Measurements from ENCODE around the gene CSF3. TPM values are rescaled to one million over a fixed set of nuclear protein-coding genes. Genes with fewer than 3 reads are reported as not detected.
A peak's percentile ranks its signal among the peaks of the same experiment; 100 is the strongest.

The CSF3 gene
- total RNA-seq, 1 experiment from 2014 or later, result not detected

- Histone ChIP-seq H3K9me3 (ENCODE audit: control insufficient read depth in 1 of 2, insufficient read depth in 1 of 2, low read depth in 1 of 2, low read length in 2 of 2) (no peaks in the 10 kb centered on the region), H3K9ac (ENCODE audit: low read length) (0 out of 2 replicates have a peak overlapping the region, but pooled peaks have one; percentile 98), H2AFZ (ENCODE audit: low read depth, low read length, poor library complexity, severe bottlenecking) (peak overlapping the region; percentile 5), H3K9me2 (ENCODE audit: insufficient read depth) (no peaks in the 10 kb centered on the region), H3K27me3 (ENCODE audit: insufficient read depth, low read length) (no peaks in the 10 kb centered on the region), H3K4me3 (replicated peaks in 1 of 2; ENCODE audit: low read depth in 1 of 2, low read length in 2 of 2) (peak overlapping the region in 1 of 2 experiments; percentile 52; a peak in 1 of 4 replicates), H3K36me3 (ENCODE audit: control insufficient read depth in 1 of 2, insufficient read depth in 2 of 2, low read length in 2 of 2) (peaks cover 0 to 5% of the 10 kb centered on the region in 2 experiments; a peak in 1 of 4 replicates), H3K79me2 (ENCODE audit: insufficient read depth, low read length) (peaks cover 34% of the 10 kb centered on the region), H3K4me2 (ENCODE audit: low read length) (peak overlapping the region; percentile 96), H4K20me1 (ENCODE audit: insufficient read depth) (peaks cover 15% of the 10 kb centered on the region; the same call in 1 of the 2 replicates), H3K4me1 (ENCODE audit: control insufficient read depth in 1 of 2, insufficient read depth in 2 of 2, low read length in 2 of 2) (peaks cover 13 to 25% of the 10 kb centered on the region in 2 experiments; a peak in 3 of 4 replicates), H3K27ac (ENCODE audit: low read depth, low read length) (no peak overlapping the region)
- ChIA-PET POLR2A (no interaction called here), CTCF (interaction anchor here (0.8 kb wide), 1 partner anchor 106 kb away, joined by 5 read pairs; no protein-coding TSS in a partner anchor), RAD21 (ENCODE audit: low non-redundant PET in 1 of 2, low total read pairs in 2 of 2, uncharacterized antibody in 2 of 2, unreplicated experiment in 2 of 2) (no interaction called here)
- intact Hi-C loops (cut with micrococcal nuclease), result no loop called here
- BruUV-seq (replicated peaks), result no TSS peak
- ATAC-seq, result no peak
- no peak for TF ChIP-seq SRF (IDR thresholded peaks at IDR 0.05; ENCODE audit: low read depth)
- TF ChIP-seq EGR1 (IDR thresholded peaks at IDR 0.05; ENCODE audit: low read depth), result no peak
- no peak for DNase-seq (ENCODE audit: low read depth, low spot score)
Observed at GRCh38 chr17:39979016-39979670, 36.1 kb upstream of the CSF3 start.

- intact Hi-C loops (cut with micrococcal nuclease), result loop anchor here (1.0 to 5.0 kb wide), 4 partner anchors 27 to 358 kb away; no protein-coding TSS in a partner anchor
- BruUV-seq (replicated peaks), result no TSS peak
- no peak for DNase-seq (ENCODE audit: low read depth, low spot score)
- peaks cover 8 to 13% of the 10 kb centered on the region in 2 experiments; a peak in 3 of 4 replicates for H3K36me3 ChIP-seq (ENCODE audit: control insufficient read depth in 1 of 2, insufficient read depth in 2 of 2, low read length in 2 of 2)
- no peaks in the 10 kb centered on the region for H3K27me3 ChIP-seq (ENCODE audit: insufficient read depth, low read length)
- peak overlapping the region; percentile 83 for H2AFZ ChIP-seq (ENCODE audit: low read depth, low read length, poor library complexity, severe bottlenecking)
- peaks cover 13 to 25% of the 10 kb centered on the region in 2 experiments; a peak in 3 of 4 replicates for H3K4me1 ChIP-seq (ENCODE audit: control insufficient read depth in 1 of 2, insufficient read depth in 2 of 2, low read length in 2 of 2)
- peak overlapping the region; percentile 52 to 100 for H3K4me3 ChIP-seq (replicated peaks in 1 of 2; ENCODE audit: low read depth in 1 of 2, low read length in 2 of 2)
- POLR2A ChIA-PET, result interaction anchor here (0.7 to 1.1 kb wide), 5 partner anchors 15 to 119 kb away, joined by 3 to 6 read pairs (median 4); no protein-coding TSS in a partner anchor
- CTCF ChIA-PET, result interaction anchor here (0.6 to 1.4 kb wide), 11 partner anchors 11 to 748 kb away, joined by 3 to 15 read pairs (median 4); no protein-coding TSS in a partner anchor
- no peaks in the 10 kb centered on the region for H3K9me2 ChIP-seq (ENCODE audit: insufficient read depth)
- peak; percentile 46 for ATAC-seq
- peak overlapping the region; percentile 47 for H3K27ac ChIP-seq (ENCODE audit: low read depth, low read length)
- peaks cover 15% of the 10 kb centered on the region; the same call in 1 of the 2 replicates for H4K20me1 ChIP-seq (ENCODE audit: insufficient read depth)
- peaks cover 41% of the 10 kb centered on the region for H3K79me2 ChIP-seq (ENCODE audit: insufficient read depth, low read length)
- RAD21 ChIA-PET (ENCODE audit: low non-redundant PET in 1 of 2, low total read pairs in 2 of 2, uncharacterized antibody in 2 of 2, unreplicated experiment in 2 of 2), result interaction anchor here (1.0 to 1.1 kb wide), 2 partner anchors 21 to 53 kb away, joined by 3 to 5 read pairs; partner anchors contain the start of genes LRRC3C (in 1 of the 2) and ORMDL3 (in 1 of the 2)
- no peaks in the 10 kb centered on the region for H3K9me3 ChIP-seq (ENCODE audit: control insufficient read depth in 1 of 2, insufficient read depth in 1 of 2, low read depth in 1 of 2, low read length in 2 of 2)
- H3K9ac ChIP-seq (ENCODE audit: low read length), result peak overlapping the region; percentile 98
- H3K4me2 ChIP-seq (ENCODE audit: low read length), result peak overlapping the region; percentile 96
- TF ChIP-seq, protein P1, sequence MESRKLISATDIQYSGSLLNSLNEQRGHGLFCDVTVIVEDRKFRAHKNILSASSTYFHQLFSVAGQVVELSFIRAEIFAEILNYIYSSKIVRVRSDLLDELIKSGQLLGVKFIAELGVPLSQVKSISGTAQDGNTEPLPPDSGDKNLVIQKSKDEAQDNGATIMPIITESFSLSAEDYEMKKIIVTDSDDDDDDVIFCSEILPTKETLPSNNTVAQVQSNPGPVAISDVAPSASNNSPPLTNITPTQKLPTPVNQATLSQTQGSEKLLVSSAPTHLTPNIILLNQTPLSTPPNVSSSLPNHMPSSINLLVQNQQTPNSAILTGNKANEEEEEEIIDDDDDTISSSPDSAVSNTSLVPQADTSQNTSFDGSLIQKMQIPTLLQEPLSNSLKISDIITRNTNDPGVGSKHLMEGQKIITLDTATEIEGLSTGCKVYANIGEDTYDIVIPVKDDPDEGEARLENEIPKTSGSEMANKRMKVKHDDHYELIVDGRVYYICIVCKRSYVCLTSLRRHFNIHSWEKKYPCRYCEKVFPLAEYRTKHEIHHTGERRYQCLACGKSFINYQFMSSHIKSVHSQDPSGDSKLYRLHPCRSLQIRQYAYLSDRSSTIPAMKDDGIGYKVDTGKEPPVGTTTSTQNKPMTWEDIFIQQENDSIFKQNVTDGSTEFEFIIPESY (IDR thresholded peaks at IDR 0.05; ENCODE audit: extremely low read depth, insufficient replicate concordance, low read length), result no peak
- TF ChIP-seq SP1 (IDR thresholded peaks at IDR 0.05; ENCODE audit: low read depth) (no peak), POLR2AphosphoS5 (IDR thresholded peaks at IDR 0.05; ENCODE audit: low read depth, low read length) (no peak), POLR2A (IDR thresholded peaks at IDR 0.05; ENCODE audit: borderline replicate concordance, extremely low read depth, insufficient read depth, insufficient read length) (peak; percentile 58), YY1 (IDR thresholded peaks at IDR 0.05; ENCODE audit: extremely low read depth, insufficient replicate concordance, low read depth, low read length) (no peak), SIN3A (IDR thresholded peaks at IDR 0.05; ENCODE audit: low read depth) (no peak), CBX3 (IDR thresholded peaks at IDR 0.05; ENCODE audit: low read depth) (no peak), JUND (IDR thresholded peaks at IDR 0.05) (no peak), ZNF274 (IDR thresholded peaks at IDR 0.05; ENCODE audit: low read depth, low read length) (no peak), FOSL1 (IDR thresholded peaks at IDR 0.05; ENCODE audit: low read depth) (no peak), TCF7L2 (IDR thresholded peaks at IDR 0.05; ENCODE audit: borderline replicate concordance, extremely low read depth, insufficient read depth, insufficient read length) (no peak), SRF (IDR thresholded peaks at IDR 0.05; ENCODE audit: low read depth) (no peak)
- TF ChIP-seq, protein P2, sequence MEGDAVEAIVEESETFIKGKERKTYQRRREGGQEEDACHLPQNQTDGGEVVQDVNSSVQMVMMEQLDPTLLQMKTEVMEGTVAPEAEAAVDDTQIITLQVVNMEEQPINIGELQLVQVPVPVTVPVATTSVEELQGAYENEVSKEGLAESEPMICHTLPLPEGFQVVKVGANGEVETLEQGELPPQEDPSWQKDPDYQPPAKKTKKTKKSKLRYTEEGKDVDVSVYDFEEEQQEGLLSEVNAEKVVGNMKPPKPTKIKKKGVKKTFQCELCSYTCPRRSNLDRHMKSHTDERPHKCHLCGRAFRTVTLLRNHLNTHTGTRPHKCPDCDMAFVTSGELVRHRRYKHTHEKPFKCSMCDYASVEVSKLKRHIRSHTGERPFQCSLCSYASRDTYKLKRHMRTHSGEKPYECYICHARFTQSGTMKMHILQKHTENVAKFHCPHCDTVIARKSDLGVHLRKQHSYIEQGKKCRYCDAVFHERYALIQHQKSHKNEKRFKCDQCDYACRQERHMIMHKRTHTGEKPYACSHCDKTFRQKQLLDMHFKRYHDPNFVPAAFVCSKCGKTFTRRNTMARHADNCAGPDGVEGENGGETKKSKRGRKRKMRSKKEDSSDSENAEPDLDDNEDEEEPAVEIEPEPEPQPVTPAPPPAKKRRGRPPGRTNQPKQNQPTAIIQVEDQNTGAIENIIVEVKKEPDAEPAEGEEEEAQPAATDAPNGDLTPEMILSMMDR (IDR thresholded peaks at IDR 0.05 in 2 of 3, conservative IDR thresholded peaks at IDR 0.05 in 1 of 3; ENCODE audit: borderline replicate concordance in 1 of 3, insufficient read depth in 1 of 3, low read depth in 2 of 3, low read length in 2 of 3), result 0 out of 6 replicates have a peak, but pooled peaks of 1 of the 3 experiments have one; percentile 17
Observed at GRCh38 chr17:39979893-39980350, 35.3 kb upstream of the CSF3 start.

All from HCT116 (cell line).